HG03457 (cell line): Measurements from ENCODE around the gene MAD1L1.

Experiments
- ATAC-seq: cut with Tn5 transposase; IDR thresholded peaks from one replicate; pipeline ENCODE4 v1.9.1; 2021; ENCODE audit warnings: moderate number of reproducible peaks; ENCODE audit not compliant: unreplicated experiment

The MAD1L1 gene

GRCh38 chr7:2008936-2009540 lies 223.7 kb downstream of the MAD1L1 start:
- no peak for ATAC-seq

- ATAC-seq, result no peak
Measured at GRCh38 chr7:2008101-2008935, 224.4 kb downstream of the MAD1L1 start.

- no peak for ATAC-seq
Measured at GRCh38 chr7:2007551-2007950, 225.2 kb downstream of the MAD1L1 start.

- no peak for ATAC-seq
Measured at GRCh38 chr7:2006921-2007381, 225.8 kb downstream of the MAD1L1 start.

GRCh38 chr7:2006231-2006771 lies 226.4 kb downstream of the MAD1L1 start:
- ATAC-seq, result no peak

GRCh38 chr7:2005786-2006185 lies 227.0 kb downstream of the MAD1L1 start:
- no peak for ATAC-seq

- ATAC-seq, result no peak
Measured at GRCh38 chr7:2004841-2005725, 227.7 kb downstream of the MAD1L1 start.

- ATAC-seq, result no peak
Measured at GRCh38 chr7:2003931-2004812, 228.6 kb downstream of the MAD1L1 start.

GRCh38 chr7:2003451-2003930 lies 229.3 kb downstream of the MAD1L1 start:
- no peak for ATAC-seq

GRCh38 chr7:2002561-2003450 lies 229.9 kb downstream of the MAD1L1 start:
- no peak for ATAC-seq

- ATAC-seq, result no peak
Measured at GRCh38 chr7:2001601-2002442, 230.9 kb downstream of the MAD1L1 start.

- ATAC-seq, result no peak
Measured at GRCh38 chr7:2000746-2001321, 231.9 kb downstream of the MAD1L1 start.

GRCh38 chr7:2000153-2000687 lies 232.5 kb downstream of the MAD1L1 start:
- ATAC-seq, result no peak

- no peak for ATAC-seq
Measured at GRCh38 chr7:1999278-1999984, 233.3 kb downstream of the MAD1L1 start.

- ATAC-seq, result no peak
Measured at GRCh38 chr7:1998146-1998545, 234.6 kb downstream of the MAD1L1 start.

GRCh38 chr7:1997537-1998076 lies 235.1 kb downstream of the MAD1L1 start:
- ATAC-seq, result no peak

GRCh38 chr7:1996816-1997215 lies 235.9 kb downstream of the MAD1L1 start:
- no peak for ATAC-seq
